Cardiac muscle cell (in vitro differentiated cells and primary cell): Measurements from ENCODE around the gene CFAP53. TPM values are rescaled to one million over a fixed set of nuclear protein-coding genes. Genes with fewer than 3 reads are reported as not detected.

Source experiments
- DNase-seq, 2 donors: peaks; one replicate each; pipeline versions ENCODE4 v3.0.0 to v3.0.0-alpha.2; 2010 to 2017; ENCODE audit warnings: low read depth in 1 of 2, low spot score in 1 of 2
- H3K27ac ChIP-seq: fragments of 200-600 bp; sonication (generic); 2 replicates; pipeline ENCODE4 v1.5.1; 2016
- H3K27me3 ChIP-seq: fragments of 200-600 bp; sonication (generic); 2 replicates; pipeline ENCODE4 v1.6.0; 2016; ENCODE audit warnings: control low read depth
- H3K36me3 ChIP-seq: fragments of 200-600 bp; sonication (generic); 2 replicates; pipeline ENCODE4 v1.5.1; 2016; ENCODE audit warnings: control low read depth
- H3K4me1 ChIP-seq: fragments of 200-600 bp; sonication (generic); 2 replicates; pipeline ENCODE4 v1.8.1; 2017; ENCODE audit warnings: low read depth, mild to moderate bottlenecking, mixed run types
- H3K4me3 ChIP-seq: fragments of 200-600 bp; sonication (generic); 2 replicates; pipeline ENCODE4 v1.5.1; 2016; ENCODE audit warnings: mild to moderate bottlenecking
- H3K9me3 ChIP-seq: fragments of 200-600 bp; sonication (generic); 2 replicates; pipeline ENCODE4 v1.5.1; 2017; ENCODE audit warnings: low read depth, mild to moderate bottlenecking, control low read depth
- CTCF ChIP-seq: IDR thresholded peaks from 2 replicates; pipeline ENCODE4 v1.5.1; 2012; ENCODE audit warnings: low read depth, mild to moderate bottlenecking, low read length
- polyA plus RNA-seq: library from polyadenylated mRNA; unstranded; fragments of >200 nt; fragmentation: Nextera tagmentation; extraction: Ambion mirVana; gene quantifications from 2 replicates; pipeline ENCODE4 v1.2.1, GENCODE V29; 2016
- total RNA-seq: library from RNA; depleted of rRNA; stranded (reverse); fragments of >200 nt; gene quantifications from 2 replicates; pipeline ENCODE4 v1.2.3, GENCODE V29; 2016

The CFAP53 gene
- total and polyA plus RNA-seq, 2 experiments from 2014 or later: 1.0 to 3.9 TPM

DNA sequence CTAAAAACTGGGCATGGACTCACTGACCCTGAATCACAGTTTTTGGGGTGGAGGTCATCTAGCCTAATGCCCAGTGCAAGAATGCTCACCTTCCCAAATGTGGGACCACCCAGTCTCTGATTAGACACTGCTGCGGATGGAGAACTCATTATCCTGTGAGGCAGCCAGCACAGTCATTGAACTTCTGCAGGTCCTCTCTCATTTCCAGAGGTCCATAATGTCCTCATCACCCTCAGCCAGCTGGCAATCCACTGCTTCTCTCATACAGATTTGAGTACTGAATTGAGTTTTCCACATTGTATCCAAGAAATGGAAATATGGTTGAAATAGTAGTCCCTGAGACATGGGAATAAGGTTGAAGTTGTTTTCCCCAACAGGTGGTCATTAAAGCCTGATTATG lies 66.4 kb downstream of the CFAP53 start:
- H3K27ac ChIP-seq: no peak overlapping the region
- no peaks in the 10 kb centered on the region for H3K9me3 ChIP-seq
- no peak for DNase-seq
- no peaks in the 10 kb centered on the region for H3K36me3 ChIP-seq
- no peaks in the 10 kb centered on the region for H3K4me1 ChIP-seq
- H3K4me3 ChIP-seq: no peak overlapping the region
- no peak for TF ChIP-seq CTCF
- H3K27me3 ChIP-seq: peaks cover 54% of the 10 kb centered on the region

GRCh38 chr18:50199346-50199855 lies 66.9 kb downstream of the CFAP53 start:
- Histone ChIP-seq H3K27ac (no peak overlapping the region), H3K9me3 (no peaks in the 10 kb centered on the region), H3K36me3 (no peaks in the 10 kb centered on the region), H3K4me1 (no peaks in the 10 kb centered on the region), H3K4me3 (no peak overlapping the region), H3K27me3 (peaks cover 59% of the 10 kb centered on the region)
- no peak for TF ChIP-seq CTCF
- no peak for DNase-seq

- TF ChIP-seq CTCF: no peak
- no peaks in the 10 kb centered on the region for H3K4me1 ChIP-seq
- H3K9me3 ChIP-seq: no peaks in the 10 kb centered on the region
- peaks cover 84% of the 10 kb centered on the region for H3K27me3 ChIP-seq
- H3K27ac ChIP-seq: no peak overlapping the region
- no peak for DNase-seq
- no peaks in the 10 kb centered on the region for H3K36me3 ChIP-seq
- H3K4me3 ChIP-seq: no peak overlapping the region
Measured at GRCh38 chr18:50196261-50196660, 70.0 kb downstream of the CFAP53 start.

DNA sequence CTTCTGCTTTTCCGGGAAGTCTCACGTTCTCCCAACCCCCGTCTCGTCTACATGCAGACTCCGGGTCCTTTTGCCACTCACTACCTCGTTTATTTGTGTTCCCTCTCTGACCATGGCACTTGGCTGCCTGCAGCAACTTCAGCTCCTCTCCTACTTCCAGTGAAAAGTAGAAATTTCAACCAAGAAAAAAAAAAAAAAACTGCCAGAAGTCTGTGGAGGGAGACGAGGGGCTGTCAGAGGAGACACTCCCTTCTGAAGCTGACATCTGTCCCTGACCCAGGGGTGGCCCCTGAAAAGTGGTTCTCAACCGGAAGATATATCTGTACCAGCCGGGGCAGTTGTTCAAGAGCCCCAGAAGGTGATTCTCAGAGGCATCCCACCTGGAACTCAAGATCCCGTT lies 70.6 kb downstream of the CFAP53 start:
- Histone ChIP-seq H3K27me3 (peaks cover 89% of the 10 kb centered on the region), H3K9me3 (no peaks in the 10 kb centered on the region), H3K27ac (no peak overlapping the region), H3K4me3 (no peak overlapping the region), H3K4me1 (no peaks in the 10 kb centered on the region), H3K36me3 (no peaks in the 10 kb centered on the region)
- TF ChIP-seq CTCF: no peak
- no peak for DNase-seq

- H3K27me3 ChIP-seq: peaks cover 93% of the 10 kb centered on the region
- H3K36me3 ChIP-seq: no peaks in the 10 kb centered on the region
- TF ChIP-seq CTCF: no peak
- H3K9me3 ChIP-seq: no peaks in the 10 kb centered on the region
- no peak within 1 kb of the TSS for H3K27ac ChIP-seq
- DNase-seq: peak; percentile 2 to 82
- peak within 1 kb of the TSS; percentile 55 for H3K4me3 ChIP-seq
- H3K4me1 ChIP-seq: no peaks in the 10 kb centered on the region
Measured at GRCh38 chr18:50194631-50195532, 71.4 kb downstream of the CFAP53 start, which contains the start of gene MYO5B. TSS of gene MYO5B (minus strand) at chr18:50195147. CDS start at chr18:50194793, 354 bp downstream.
